HG02885 (cell line): ENCODE data around the gene VEGFB.
A peak's percentile ranks its signal among the peaks of the same experiment; 100 is the strongest.

Experiments
- ATAC-seq: cut with Tn5 transposase; IDR thresholded peaks from one replicate; pipeline ENCODE4 v1.9.1; 2021; ENCODE audit warnings: mild to moderate bottlenecking; ENCODE audit not compliant: unreplicated experiment, poor library complexity

The VEGFB gene

GRCh38 chr11:64230171-64230984 is 4.0 kb upstream of the VEGFB start, which contains the start of gene DNAJC4:
DNAJC4 (plus strand) TSS chr11:64230548; CDS start chr11:64230855, 307 bp downstream.
- ATAC-seq: peak; percentile 57

GRCh38 chr11:64230985-64231365 is 3.4 kb upstream of the VEGFB start:
- no peak for ATAC-seq

- no peak for ATAC-seq
Observed at GRCh38 chr11:64231546-64231945, 2.8 kb upstream of the VEGFB start.

GRCh38 chr11:64232182-64232966 is 2.0 kb upstream of the VEGFB start:
- ATAC-seq: no peak

- ATAC-seq: no peak
Observed at GRCh38 chr11:64232967-64233315, 1.4 kb upstream of the VEGFB start.

GRCh38 chr11:64234647-64235379 is 429 bp downstream of the VEGFB start:
- ATAC-seq: peak; percentile 32

GRCh38 chr11:64235437-64236161 is 1.2 kb downstream of the VEGFB start:
- ATAC-seq: no peak

- no peak for ATAC-seq
Observed at GRCh38 chr11:64237484-64237951, 3.1 kb downstream of the VEGFB start.

- ATAC-seq: no peak
Observed at GRCh38 chr11:64238076-64238475, 3.7 kb downstream of the VEGFB start.

GRCh38 chr11:64238999-64239398 is 4.6 kb downstream of the VEGFB start:
- ATAC-seq: no peak

- ATAC-seq: peak; percentile 7
Observed at GRCh38 chr11:64239662-64240434, 5.5 kb downstream of the VEGFB start.

- peak; percentile 51 for ATAC-seq
Observed at GRCh38 chr11:64240435-64241240, 6.3 kb downstream of the VEGFB start, which contains the start of gene FKBP2. FKBP2 (plus strand) TSS chr11:64241095; CDS start chr11:64242388, 1,293 bp downstream.

- ATAC-seq: peak; percentile 68
Observed at GRCh38 chr11:64241241-64241490, 6.8 kb downstream of the VEGFB start.

- ATAC-seq: peak; percentile 6
Observed at GRCh38 chr11:64241491-64242374, 7.3 kb downstream of the VEGFB start.

GRCh38 chr11:64243236-64243854 is 9.0 kb downstream of the VEGFB start:
- ATAC-seq: no peak

GRCh38 chr11:64244107-64244506 is 9.7 kb downstream of the VEGFB start:
- no peak for ATAC-seq

- no peak for ATAC-seq
Observed at GRCh38 chr11:64244966-64245365, 10.6 kb downstream of the VEGFB start.
